Ishikawa (cell line): ENCODE data around the gene APPL2.

ENCODE experiments used
- CEBPB ChIP-seq: IDR thresholded peaks from 2 replicates; pipeline ENCODE4 v1.6.1; 2012
- CREB1 ChIP-seq: IDR thresholded peaks from 2 replicates; pipeline ENCODE4 v1.6.1; 2012; ENCODE audit warnings: low read depth
- EGR1 ChIP-seq: IDR thresholded peaks from 2 replicates; pipeline ENCODE4 v1.6.1; 2012
- EP300 ChIP-seq: IDR thresholded peaks from 2 replicates; pipeline ENCODE4 v1.6.1; 2012; ENCODE audit warnings: borderline replicate concordance
- FOXM1 ChIP-seq: IDR thresholded peaks from 2 replicates; pipeline ENCODE4 v1.6.1; 2012; ENCODE audit warnings: low read depth, borderline replicate concordance
- NFIC ChIP-seq: IDR thresholded peaks from 2 replicates; pipeline ENCODE4 v1.6.1; 2012
- RAD21 ChIP-seq: IDR thresholded peaks from 2 replicates; pipeline ENCODE4 v1.6.1; 2012; ENCODE audit warnings: low read depth
- TAF1 ChIP-seq: IDR thresholded peaks from 2 replicates; pipeline ENCODE4 v1.6.1; 2012; ENCODE audit warnings: low read depth, mild to moderate bottlenecking
- TCF12 ChIP-seq: IDR thresholded peaks from 2 replicates; pipeline ENCODE4 v1.6.1; 2012; ENCODE audit warnings: low read depth
- TEAD4 ChIP-seq: IDR thresholded peaks from 2 replicates; pipeline ENCODE4 v1.6.1; 2012
- YY1 ChIP-seq: IDR thresholded peaks from 2 replicates; pipeline ENCODE4 v1.6.1; 2012; ENCODE audit warnings: low read depth
- ZBTB7A ChIP-seq: IDR thresholded peaks from 2 replicates; pipeline ENCODE4 v1.6.1; 2012; ENCODE audit warnings: low read depth
- TF ChIP-seq, protein P1 (sequence below): IDR thresholded peaks from 2 replicates; pipeline ENCODE4 v1.6.1; 2012; ENCODE audit warnings: low read depth, mild to moderate bottlenecking
- TF ChIP-seq, protein P2 (sequence below): IDR thresholded peaks from 2 replicates; pipeline ENCODE4 v1.6.1; 2012
- TF ChIP-seq, protein P3 (sequence below): IDR thresholded peaks from 2 replicates; pipeline ENCODE4 v1.6.1; 2012

The APPL2 gene

DNA sequence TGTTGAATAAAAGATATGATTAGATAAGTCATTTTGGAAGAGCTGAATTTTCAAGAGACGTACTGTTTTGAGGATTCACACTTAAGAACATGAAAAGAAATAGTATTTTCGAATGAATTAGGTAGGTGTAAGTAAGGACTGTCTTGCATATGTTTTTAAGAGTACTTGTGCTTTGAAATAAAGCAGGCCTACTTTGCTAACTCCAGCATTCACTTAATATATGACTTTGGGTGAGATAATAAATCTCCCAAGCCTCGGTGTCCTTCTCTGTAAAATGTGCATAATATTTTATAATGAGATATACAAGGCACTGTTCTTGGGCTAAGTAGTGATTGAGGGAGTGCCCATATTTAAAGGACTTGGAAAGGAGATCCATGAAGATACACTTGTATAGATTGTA, 73.8 kb downstream of the APPL2 start:
- TF ChIP-seq CREB1 (no peak), TCF12 (no peak), RAD21 (no peak), EGR1 (no peak)

DNA sequence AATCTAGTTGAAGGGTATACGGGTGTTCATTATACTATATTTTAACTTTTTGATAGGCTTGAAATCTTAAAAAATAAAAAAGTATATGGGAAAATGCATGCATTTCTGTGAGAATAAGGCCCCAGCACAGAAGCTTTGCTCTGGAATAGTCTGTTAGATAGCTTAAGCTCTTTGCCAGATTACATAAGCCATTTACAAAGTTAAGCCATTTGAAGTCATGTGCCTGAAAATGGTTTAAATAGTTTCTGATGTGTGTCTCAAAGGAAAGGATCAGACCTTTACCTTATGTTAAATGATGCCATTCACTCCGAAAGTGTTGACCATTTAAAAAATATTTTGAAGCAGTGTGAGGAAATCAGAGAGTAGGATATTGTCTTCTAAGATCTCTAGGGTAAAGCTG, 77.1 kb downstream of the APPL2 start:
- TF ChIP-seq EGR1 (no peak), RAD21 (no peak), NFIC (no peak), TEAD4 (no peak), EP300 (no peak), TCF12 (no peak), CREB1 (no peak), CEBPB (no peak), ZBTB7A (no peak), TAF1 (no peak)
- TF ChIP-seq, protein P1, sequence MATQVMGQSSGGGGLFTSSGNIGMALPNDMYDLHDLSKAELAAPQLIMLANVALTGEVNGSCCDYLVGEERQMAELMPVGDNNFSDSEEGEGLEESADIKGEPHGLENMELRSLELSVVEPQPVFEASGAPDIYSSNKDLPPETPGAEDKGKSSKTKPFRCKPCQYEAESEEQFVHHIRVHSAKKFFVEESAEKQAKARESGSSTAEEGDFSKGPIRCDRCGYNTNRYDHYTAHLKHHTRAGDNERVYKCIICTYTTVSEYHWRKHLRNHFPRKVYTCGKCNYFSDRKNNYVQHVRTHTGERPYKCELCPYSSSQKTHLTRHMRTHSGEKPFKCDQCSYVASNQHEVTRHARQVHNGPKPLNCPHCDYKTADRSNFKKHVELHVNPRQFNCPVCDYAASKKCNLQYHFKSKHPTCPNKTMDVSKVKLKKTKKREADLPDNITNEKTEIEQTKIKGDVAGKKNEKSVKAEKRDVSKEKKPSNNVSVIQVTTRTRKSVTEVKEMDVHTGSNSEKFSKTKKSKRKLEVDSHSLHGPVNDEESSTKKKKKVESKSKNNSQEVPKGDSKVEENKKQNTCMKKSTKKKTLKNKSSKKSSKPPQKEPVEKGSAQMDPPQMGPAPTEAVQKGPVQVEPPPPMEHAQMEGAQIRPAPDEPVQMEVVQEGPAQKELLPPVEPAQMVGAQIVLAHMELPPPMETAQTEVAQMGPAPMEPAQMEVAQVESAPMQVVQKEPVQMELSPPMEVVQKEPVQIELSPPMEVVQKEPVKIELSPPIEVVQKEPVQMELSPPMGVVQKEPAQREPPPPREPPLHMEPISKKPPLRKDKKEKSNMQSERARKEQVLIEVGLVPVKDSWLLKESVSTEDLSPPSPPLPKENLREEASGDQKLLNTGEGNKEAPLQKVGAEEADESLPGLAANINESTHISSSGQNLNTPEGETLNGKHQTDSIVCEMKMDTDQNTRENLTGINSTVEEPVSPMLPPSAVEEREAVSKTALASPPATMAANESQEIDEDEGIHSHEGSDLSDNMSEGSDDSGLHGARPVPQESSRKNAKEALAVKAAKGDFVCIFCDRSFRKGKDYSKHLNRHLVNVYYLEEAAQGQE, result no peak
- TF ChIP-seq, protein P2, sequence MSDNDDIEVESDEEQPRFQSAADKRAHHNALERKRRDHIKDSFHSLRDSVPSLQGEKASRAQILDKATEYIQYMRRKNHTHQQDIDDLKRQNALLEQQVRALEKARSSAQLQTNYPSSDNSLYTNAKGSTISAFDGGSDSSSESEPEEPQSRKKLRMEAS, result no peak

DNA sequence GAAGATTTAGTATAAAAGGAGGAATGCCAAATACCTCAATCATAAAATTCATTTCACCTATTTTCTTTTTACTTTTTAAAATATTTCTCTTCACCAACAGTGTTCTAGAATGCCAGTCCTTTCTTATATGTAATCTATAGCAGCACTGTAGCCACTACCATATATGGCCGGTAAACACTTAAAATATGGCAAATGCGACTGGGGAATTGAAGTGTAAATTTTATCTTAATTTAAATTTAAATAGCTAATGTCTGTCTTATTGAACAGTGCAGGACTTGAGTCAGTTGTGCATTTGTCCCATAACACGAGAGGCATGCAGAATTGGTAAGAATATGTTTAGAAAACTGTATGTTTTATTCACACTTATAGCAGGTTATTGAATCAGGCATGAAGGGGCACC, 78.4 kb downstream of the APPL2 start:
- no peak for TF ChIP-seq CEBPB
- TF ChIP-seq, protein P2, result no peak

DNA sequence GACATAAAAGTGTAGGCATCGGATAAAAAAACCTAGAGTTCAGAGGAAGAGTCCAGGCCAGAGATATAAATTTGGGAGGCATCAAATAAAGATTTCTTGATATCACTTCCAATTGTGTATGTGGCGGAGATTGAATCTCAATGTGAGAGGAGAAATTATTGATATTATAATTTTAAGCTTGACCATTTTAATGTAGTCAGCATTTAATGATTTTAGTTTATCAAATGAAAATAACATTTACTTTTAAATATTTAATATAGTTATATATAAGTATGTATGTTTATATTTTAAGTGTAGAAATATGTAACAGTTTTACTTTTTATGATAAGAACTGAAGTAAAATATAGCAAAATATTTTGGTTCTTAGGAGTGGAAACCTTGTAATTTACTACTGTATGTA, 79.7 kb downstream of the APPL2 start:
- TF ChIP-seq TAF1 (no peak), ZBTB7A (no peak), EGR1 (no peak), CEBPB (no peak), TCF12 (no peak), CREB1 (no peak), TEAD4 (no peak), YY1 (no peak), RAD21 (no peak), EP300 (no peak), FOXM1 (no peak), NFIC (no peak)
- TF ChIP-seq, protein P2, result no peak
- TF ChIP-seq, protein P1, result no peak
- TF ChIP-seq, protein P3, sequence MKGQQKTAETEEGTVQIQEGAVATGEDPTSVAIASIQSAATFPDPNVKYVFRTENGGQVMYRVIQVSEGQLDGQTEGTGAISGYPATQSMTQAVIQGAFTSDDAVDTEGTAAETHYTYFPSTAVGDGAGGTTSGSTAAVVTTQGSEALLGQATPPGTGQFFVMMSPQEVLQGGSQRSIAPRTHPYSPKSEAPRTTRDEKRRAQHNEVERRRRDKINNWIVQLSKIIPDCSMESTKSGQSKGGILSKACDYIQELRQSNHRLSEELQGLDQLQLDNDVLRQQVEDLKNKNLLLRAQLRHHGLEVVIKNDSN, result no peak

DNA sequence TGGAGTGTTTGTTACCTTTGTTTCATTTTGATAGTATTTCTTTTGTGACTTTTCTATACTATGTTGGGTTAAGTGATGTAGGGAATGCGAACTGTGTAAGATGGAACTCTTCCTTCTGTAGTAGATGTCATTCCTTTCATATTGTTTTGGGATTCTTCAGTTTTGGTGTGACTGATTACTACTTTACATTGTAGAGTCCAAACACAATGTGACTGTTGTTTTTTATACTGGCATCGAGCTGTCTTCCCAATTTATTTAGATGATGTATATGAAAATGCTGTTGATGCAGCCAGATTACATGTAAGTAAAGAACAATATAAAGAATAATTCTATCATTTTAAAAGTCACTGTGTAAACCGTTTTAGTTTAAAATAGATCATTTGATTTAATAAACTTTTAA, 93.7 kb downstream of the APPL2 start:
- TF ChIP-seq TCF12 (no peak), EGR1 (no peak)
- TF ChIP-seq, protein P1, result no peak

DNA sequence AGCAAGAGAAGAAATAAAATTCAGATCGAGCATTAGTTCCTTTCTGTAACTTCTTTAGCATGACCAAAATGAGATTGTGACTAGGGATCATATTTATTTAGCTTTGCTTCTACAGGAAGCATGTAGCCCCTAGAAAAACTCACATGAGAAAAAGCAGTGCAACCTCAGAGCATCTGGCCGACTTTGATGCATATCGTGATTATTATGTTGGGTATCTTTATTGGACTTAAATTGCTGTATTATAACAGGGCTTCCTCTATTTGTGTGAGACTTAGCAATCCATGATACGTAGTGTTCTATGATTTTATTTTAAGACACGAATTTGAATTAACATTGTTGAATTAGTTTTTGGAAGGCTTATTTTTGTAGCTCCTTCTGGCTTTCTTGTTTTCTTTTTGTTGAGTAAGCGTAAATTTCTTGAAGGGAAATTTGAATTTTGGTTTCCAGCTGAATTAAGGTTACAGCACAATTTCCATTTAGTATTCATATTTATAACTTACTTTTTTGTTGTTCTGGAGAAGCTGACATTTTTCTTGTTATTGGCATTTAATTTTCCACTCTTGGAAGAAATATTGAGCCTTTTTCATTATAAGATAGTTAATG, 94.6 kb downstream of the APPL2 start:
- TF ChIP-seq, protein P3, result no peak
- TF ChIP-seq CEBPB (no peak), EP300 (no peak), RAD21 (no peak), CREB1 (no peak), TAF1 (no peak), FOXM1 (no peak), YY1 (no peak), TEAD4 (no peak)
- TF ChIP-seq, protein P2, result no peak
- TF ChIP-seq, protein P1, result no peak
